PFSK-1 (cell line): Measurements from ENCODE around the gene SMNDC1.

Experiments used
- FOXP2 ChIP-seq: optimal IDR thresholded peaks from 2 replicates; pipeline ENCODE3; 2011; ENCODE audit warnings: borderline replicate concordance, control low read depth, inconsistent platforms; ENCODE audit not compliant: insufficient read depth; ENCODE audit errors: extremely low read length, extremely low read depth
- POLR2AphosphoS5 ChIP-seq: IDR thresholded peaks from 2 replicates; pipeline ENCODE4 v1.6.1; 2012; ENCODE audit warnings: low read depth, mild to moderate bottlenecking, control low read depth, low read length, moderate library complexity
- SIN3A ChIP-seq: IDR thresholded peaks from 2 replicates; pipeline ENCODE4 v1.6.1; 2012; ENCODE audit warnings: mild to moderate bottlenecking, low read length, moderate library complexity, borderline replicate concordance; ENCODE audit not compliant: insufficient read depth
- TAF1 ChIP-seq: IDR thresholded peaks from 2 replicates; pipeline ENCODE4 v1.6.1; 2012; ENCODE audit warnings: low read length, control low read depth, borderline replicate concordance; ENCODE audit not compliant: insufficient read depth
- TF ChIP-seq, protein P1 (sequence below), 2 experiments: IDR thresholded peaks; 2 replicates each; pipeline versions ENCODE4 v1.6.1 to v1.8.0; 2011 to 2012; ENCODE audit warnings: low read depth in 2 of 2, low read length in 2 of 2, control low read depth in 1 of 2, inconsistent platforms in 1 of 2, mild to moderate bottlenecking in 1 of 2, moderate library complexity in 1 of 2; ENCODE audit not compliant: insufficient read depth in 1 of 2

Gene SMNDC1

DNA sequence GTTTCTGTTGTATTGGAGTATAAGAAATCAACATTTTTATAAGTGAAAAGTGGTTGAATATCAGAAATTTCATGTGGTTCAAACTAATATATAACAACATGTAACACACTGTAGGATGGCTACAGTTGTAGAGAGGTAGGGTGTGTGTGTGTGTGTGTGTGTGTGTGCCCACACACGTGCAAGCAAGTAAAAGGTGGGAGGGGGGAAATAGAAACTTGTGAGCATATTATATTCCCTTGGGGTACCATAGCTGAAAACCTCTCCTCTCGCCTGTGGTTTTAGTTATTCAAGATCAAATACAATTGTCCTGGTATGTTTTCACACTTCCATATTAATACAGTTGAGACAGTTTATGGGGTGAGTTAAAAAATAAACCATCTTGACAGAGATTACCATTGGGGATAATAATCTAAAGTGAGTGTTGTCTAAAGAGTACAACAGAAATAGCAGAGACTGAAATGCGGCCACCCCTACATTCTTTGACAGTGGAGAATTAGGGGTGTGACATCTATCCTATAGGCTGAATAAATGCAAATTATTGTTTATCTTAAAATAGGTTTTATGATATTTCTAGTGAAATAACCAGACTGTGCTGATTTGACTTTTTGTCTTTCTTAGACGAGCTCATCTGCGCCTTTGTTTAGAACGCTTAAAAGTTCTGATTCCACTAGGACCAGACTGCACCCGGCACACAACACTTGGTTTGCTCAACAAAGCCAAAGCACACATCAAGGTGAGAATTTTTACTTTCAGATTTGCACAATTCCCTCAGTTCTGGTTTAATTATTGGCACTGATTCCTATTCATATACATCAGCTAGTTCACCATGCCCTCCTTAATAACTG lies 25.9 kb downstream of the SMNDC1 start:
- TF ChIP-seq TAF1 (no peak), POLR2AphosphoS5 (no peak), FOXP2 (no peak), SIN3A (no peak)
- TF ChIP-seq, protein P1, sequence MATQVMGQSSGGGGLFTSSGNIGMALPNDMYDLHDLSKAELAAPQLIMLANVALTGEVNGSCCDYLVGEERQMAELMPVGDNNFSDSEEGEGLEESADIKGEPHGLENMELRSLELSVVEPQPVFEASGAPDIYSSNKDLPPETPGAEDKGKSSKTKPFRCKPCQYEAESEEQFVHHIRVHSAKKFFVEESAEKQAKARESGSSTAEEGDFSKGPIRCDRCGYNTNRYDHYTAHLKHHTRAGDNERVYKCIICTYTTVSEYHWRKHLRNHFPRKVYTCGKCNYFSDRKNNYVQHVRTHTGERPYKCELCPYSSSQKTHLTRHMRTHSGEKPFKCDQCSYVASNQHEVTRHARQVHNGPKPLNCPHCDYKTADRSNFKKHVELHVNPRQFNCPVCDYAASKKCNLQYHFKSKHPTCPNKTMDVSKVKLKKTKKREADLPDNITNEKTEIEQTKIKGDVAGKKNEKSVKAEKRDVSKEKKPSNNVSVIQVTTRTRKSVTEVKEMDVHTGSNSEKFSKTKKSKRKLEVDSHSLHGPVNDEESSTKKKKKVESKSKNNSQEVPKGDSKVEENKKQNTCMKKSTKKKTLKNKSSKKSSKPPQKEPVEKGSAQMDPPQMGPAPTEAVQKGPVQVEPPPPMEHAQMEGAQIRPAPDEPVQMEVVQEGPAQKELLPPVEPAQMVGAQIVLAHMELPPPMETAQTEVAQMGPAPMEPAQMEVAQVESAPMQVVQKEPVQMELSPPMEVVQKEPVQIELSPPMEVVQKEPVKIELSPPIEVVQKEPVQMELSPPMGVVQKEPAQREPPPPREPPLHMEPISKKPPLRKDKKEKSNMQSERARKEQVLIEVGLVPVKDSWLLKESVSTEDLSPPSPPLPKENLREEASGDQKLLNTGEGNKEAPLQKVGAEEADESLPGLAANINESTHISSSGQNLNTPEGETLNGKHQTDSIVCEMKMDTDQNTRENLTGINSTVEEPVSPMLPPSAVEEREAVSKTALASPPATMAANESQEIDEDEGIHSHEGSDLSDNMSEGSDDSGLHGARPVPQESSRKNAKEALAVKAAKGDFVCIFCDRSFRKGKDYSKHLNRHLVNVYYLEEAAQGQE (IDR thresholded peaks at IDR 0.05; ENCODE audit: insufficient read depth in 1 of 2, low read depth in 2 of 2, low read length in 2 of 2): no peak

DNA sequence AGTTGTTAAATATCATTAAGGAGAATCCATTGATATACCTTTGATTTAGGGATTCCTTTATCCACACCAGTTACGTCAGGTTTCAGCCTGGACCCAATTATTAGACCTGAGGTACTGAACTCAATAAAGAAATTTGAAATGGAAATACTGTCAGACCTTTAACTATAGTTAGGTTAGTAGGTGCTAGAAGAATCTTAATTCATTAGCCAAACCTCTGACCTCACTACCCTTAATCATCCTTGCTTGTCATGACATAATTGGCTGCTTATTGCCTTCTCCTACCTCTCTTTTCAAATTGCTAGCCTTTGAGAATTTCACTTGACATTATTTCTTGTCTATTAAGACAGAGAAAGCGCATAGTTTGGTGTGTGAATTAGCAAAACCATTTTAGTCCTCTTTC lies 27.1 kb downstream of the SMNDC1 start:
- TF ChIP-seq POLR2AphosphoS5: no peak
- TF ChIP-seq, protein P1 (IDR thresholded peaks at IDR 0.05; ENCODE audit: insufficient read depth in 1 of 2, low read depth in 2 of 2, low read length in 2 of 2): no peak
- TF ChIP-seq FOXP2: no peak
- TF ChIP-seq SIN3A: no peak
- no peak for TF ChIP-seq TAF1

DNA sequence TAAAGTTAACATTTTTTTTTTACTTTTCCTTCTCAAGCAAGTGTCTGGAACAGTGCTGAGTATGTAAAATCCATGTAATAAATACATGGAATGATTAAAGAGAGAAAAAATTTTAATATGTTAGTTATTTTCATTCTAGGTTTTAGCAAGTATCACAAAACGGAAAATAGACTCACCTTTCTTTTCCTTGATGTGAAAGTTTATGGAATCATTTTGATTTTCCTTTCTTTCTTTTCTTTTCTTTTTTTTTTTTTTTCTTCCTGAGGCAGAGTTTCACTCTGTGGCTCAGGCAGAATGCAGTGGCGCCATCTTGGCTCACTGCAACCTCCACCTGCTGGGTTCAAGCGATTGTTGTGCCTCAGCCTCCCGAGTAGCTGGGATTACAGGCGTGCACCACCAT lies 28.1 kb downstream of the SMNDC1 start:
- TF ChIP-seq TAF1: no peak
- TF ChIP-seq, protein P1 (IDR thresholded peaks at IDR 0.05; ENCODE audit: insufficient read depth in 1 of 2, low read depth in 2 of 2, low read length in 2 of 2): no peak
- TF ChIP-seq FOXP2: no peak
- TF ChIP-seq POLR2AphosphoS5: no peak
- no peak for TF ChIP-seq SIN3A

DNA sequence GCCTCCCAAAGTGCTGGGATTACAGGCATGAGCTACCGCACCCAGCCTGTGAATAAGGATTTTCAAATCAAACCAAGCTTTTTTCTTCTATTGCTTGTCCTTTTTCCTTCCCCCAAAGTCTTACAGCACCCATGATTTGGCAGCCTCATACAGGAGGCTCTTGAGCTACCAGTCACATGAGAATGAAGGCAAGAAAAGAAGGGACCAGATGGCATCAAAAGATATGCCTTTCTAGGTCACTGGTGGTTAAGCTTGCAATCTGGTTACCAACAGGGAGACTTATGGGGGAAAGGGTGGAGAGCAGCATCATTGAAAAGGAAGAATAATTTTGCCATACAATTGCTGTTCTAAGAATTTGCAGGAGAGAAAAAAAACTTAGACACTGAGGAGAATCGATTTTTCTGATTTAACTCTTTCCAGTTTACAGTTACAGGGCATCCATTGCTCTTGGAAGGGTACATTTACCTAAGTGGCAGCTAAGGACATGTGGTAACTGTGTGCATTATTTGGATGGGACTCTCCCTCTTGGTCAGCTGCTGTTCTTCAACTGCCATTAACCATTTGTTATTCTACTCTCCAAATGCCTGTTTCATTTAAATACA lies 29.5 kb downstream of the SMNDC1 start:
- TF ChIP-seq FOXP2 (no peak), TAF1 (no peak)
- TF ChIP-seq, protein P1 (IDR thresholded peaks at IDR 0.05; ENCODE audit: insufficient read depth in 1 of 2, low read depth in 2 of 2, low read length in 2 of 2): no peak

DNA sequence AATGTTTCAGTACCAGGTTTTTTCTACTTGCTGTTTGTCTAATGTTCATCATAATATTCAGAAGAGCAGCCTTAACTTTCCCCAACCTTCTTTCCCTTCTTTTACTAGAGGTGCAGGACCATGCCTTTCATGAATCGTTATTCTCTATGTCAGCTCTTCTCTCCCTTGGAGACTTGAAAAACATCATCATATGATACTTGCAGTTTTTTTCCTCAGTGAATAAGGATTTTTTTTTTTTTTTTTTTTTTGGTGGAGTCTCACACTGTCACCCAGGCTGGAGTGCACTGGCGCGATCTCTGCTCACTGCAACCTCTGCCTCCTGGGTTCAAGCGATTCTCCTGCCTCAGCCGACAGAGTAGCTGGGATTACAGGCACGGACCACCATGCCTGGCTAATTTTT lies 30.1 kb downstream of the SMNDC1 start:
- no peak for TF ChIP-seq FOXP2
- TF ChIP-seq POLR2AphosphoS5: no peak
- TF ChIP-seq, protein P1 (IDR thresholded peaks at IDR 0.05; ENCODE audit: insufficient read depth in 1 of 2, low read depth in 2 of 2, low read length in 2 of 2): no peak
- no peak for TF ChIP-seq TAF1
- TF ChIP-seq SIN3A: no peak
